HepG2 (cell line): ENCODE results near the gene IGF2BP1. TPM values are rescaled to one million over a fixed set of nuclear protein-coding genes. Genes with fewer than 3 reads are reported as not detected.

Source experiments
- FOXA1 ChIP-seq, 2 experiments: fragments of 450-650 bp in 1 of 2; sonication (generic) in 1 of 2; formaldehyde crosslinking in 1 of 2; IDR thresholded peaks; 2 replicates each; pipeline versions ENCODE4 v1.4.0 to v1.6.1; 2016 to 2020; ENCODE audit warnings: missing genetic modification reagents in 1 of 2
- HOXD1 ChIP-seq: sonication (generic); formaldehyde crosslinking; IDR thresholded peaks from 2 replicates; pipeline ENCODE4 v1.5.0; 2020; ENCODE audit warnings: missing genetic modification reagents
- KAT2B ChIP-seq: fragments of 150-350 bp; IDR thresholded peaks from 2 replicates; pipeline ENCODE4 v1.6.1; 2014; ENCODE audit warnings: low read depth, low read length, borderline replicate concordance
- MED1 ChIP-seq: sonication (generic); formaldehyde crosslinking; IDR thresholded peaks from 2 replicates; pipeline ENCODE4 v1.4.0; 2020; ENCODE audit warnings: missing genetic modification reagents
- NFE2L2 ChIP-seq: fragments of 150-350 bp; IDR thresholded peaks from 2 replicates; pipeline ENCODE4 v1.6.1; 2014; ENCODE audit warnings: low read length
- NR2F1 ChIP-seq, 2 experiments: fragments of 450-650 bp in 1 of 2; formaldehyde crosslinking in 1 of 2; IDR thresholded peaks; 2 replicates each; pipeline versions ENCODE4 v1.5.0 to v1.6.1; 2016 to 2020; ENCODE audit warnings: mild to moderate bottlenecking in 1 of 2, missing compliant biosample characterization in 1 of 2, missing genetic modification reagents in 1 of 2, moderate library complexity in 1 of 2
- RBM39 ChIP-seq: fragments of 200-400 bp; formaldehyde crosslinking; IDR thresholded peaks from one replicate; pipeline ENCODE4 v1.6.1; 2018; ENCODE audit warnings: antibody characterized with exemption, mild to moderate bottlenecking, low read depth, low read length; ENCODE audit not compliant: poor library complexity, severe bottlenecking
- TAF1 ChIP-seq: sonication (generic); formaldehyde crosslinking; IDR thresholded peaks from 2 replicates; pipeline ENCODE4 v1.4.0; 2020; ENCODE audit warnings: missing genetic modification reagents
- ZBTB33 ChIP-seq: sonication (generic); formaldehyde crosslinking; IDR thresholded peaks from 2 replicates; pipeline ENCODE4 v1.4.0; 2020; ENCODE audit warnings: missing genetic modification reagents
- ZC3H4 ChIP-seq: sonication (generic); formaldehyde crosslinking; IDR thresholded peaks from 2 replicates; pipeline ENCODE4 v1.4.0; 2020; ENCODE audit warnings: missing genetic modification reagents, borderline replicate concordance
- ZNF329 ChIP-seq: sonication (generic); formaldehyde crosslinking; IDR thresholded peaks from 2 replicates; pipeline ENCODE4 v1.9.0; 2021; ENCODE audit warnings: low read depth, mild to moderate bottlenecking, missing genetic modification reagents
- ZNF343 ChIP-seq: sonication (generic); formaldehyde crosslinking; IDR thresholded peaks from 2 replicates; pipeline ENCODE4 v1.4.0; 2020; ENCODE audit warnings: mild to moderate bottlenecking, missing genetic modification reagents
- ZNF709 ChIP-seq: sonication (generic); formaldehyde crosslinking; IDR thresholded peaks from 2 replicates; pipeline ENCODE4 v1.5.0; 2020; ENCODE audit warnings: mild to moderate bottlenecking, missing genetic modification reagents
- polyA plus RNA-seq, 8 experiments: library from polyadenylated mRNA; depleted of rRNA in 3 of 8; stranded (reverse) in 7 of 8; unstranded in 1 of 8; fragments of >200 nt; fragmentation: Illumina TruSeq in 4 of 8; extraction: Trizol in 4 of 8; gene quantifications; 2 replicates each; pipeline versions ENCODE4 v1.2.1 to v1.2.3, GENCODE V29; 2011 to 2016; ENCODE audit warnings: low read depth in 4 of 8, missing spikeins in 1 of 8, mixed read lengths in 1 of 8; ENCODE audit not compliant: insufficient read depth in 1 of 8
- total RNA-seq, 5 experiments: library from RNA; depleted of rRNA; stranded (reverse); fragments of >200 nt; fragmentation: Illumina TruSeq; extraction: Trizol; gene quantifications; 2 replicates each; pipeline ENCODE4 v1.2.3, GENCODE V29; 2016; ENCODE audit warnings: low read depth in 1 of 5
- TF ChIP-seq, protein P1 (sequence below): sonication (generic); formaldehyde crosslinking; IDR thresholded peaks from 2 replicates; pipeline ENCODE4 v1.4.0; 2020; ENCODE audit warnings: missing genetic modification reagents, borderline replicate concordance
- TF ChIP-seq, protein P2 (sequence below): sonication (generic); formaldehyde crosslinking; IDR thresholded peaks from 2 replicates; pipeline ENCODE4 v1.8.1; 2023; ENCODE audit warnings: missing genetic modification reagents, mild to moderate bottlenecking, borderline replicate concordance
- TF ChIP-seq, protein P3 (sequence below): IDR thresholded peaks from 2 replicates; pipeline ENCODE4 v1.6.1; 2016; ENCODE audit warnings: missing biosample characterization, missing genetic modification reagents, low read depth
- TF ChIP-seq, protein P4 (sequence below): sonication (generic); formaldehyde crosslinking; IDR thresholded peaks from 2 replicates; pipeline ENCODE4 v1.4.0; 2020; ENCODE audit warnings: low read depth, missing genetic modification reagents

The IGF2BP1 gene
- total and polyA plus RNA-seq, 2 of the 13 experiments (the other 11 are each of a cell fraction or from before 2014, with no cell fraction given) = 29.7 to 75.1 TPM

DNA sequence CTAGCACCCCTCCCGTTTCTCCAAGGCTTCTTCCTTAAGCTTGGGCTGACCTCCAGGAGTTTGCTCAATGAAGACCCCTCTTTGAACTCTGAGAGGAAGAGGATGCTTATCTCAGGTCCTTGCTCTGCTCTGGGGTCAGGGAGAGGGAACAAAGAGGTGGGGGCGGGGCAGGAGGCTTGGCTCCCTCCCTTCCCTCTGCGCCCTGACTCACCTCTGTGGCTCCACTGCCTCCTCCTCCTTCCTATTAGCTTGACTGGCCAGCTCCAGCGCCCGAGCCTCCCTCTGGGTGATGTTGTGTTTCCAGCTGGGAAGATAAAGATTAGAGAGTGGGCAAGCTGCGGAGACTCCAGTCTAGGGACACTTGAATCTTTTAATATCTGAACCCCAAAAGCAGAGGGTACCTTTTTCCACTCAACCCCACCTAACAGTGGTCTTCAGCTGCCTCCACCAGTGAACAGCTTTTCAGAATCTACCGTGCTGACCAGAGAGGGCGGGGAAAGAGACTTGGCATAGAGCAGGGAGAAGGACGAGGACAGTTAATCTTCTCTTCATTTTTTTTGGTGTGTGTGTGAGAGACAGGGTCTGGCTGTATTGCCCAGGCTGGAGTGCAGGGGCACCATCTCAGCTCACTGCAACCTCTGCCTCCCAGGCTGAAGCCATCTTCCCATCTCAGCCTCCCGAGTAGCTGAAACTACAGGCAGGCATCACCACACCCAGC is 35.5 kb upstream of the IGF2BP1 start (continued):
- TF ChIP-seq RBM39 (no peak), NR2F1 (CRISPR knock-in tag; IDR thresholded peaks at IDR 0.05) (peak in 1 of 2 experiments; percentile 42; a peak in 1 of 4 replicates), NFE2L2 (no peak), ZNF343 (CRISPR knock-in tag) (0 out of 2 replicates have a peak, but pooled peaks have one; percentile 33), TAF1 (CRISPR knock-in tag) (peak; percentile 46), ZC3H4 (CRISPR knock-in tag) (no peak), FOXA1 (IDR thresholded peaks at IDR 0.05) (no peak), FOXA1 (CRISPR knock-in tag; IDR thresholded peaks at IDR 0.05) (no peak; the same call in 1 of the 2 replicates), ZBTB33 (0 out of 2 replicates have a peak, but pooled peaks have one; percentile 1), MED1 (CRISPR knock-in tag) (peak; percentile 29; the same call in 1 of the 2 replicates), HOXD1 (CRISPR knock-in tag) (peak; percentile 74; the same call in 1 of the 2 replicates), ZNF329 (CRISPR knock-in tag) (no peak), ZNF709 (CRISPR knock-in tag) (0 out of 2 replicates have a peak, but pooled peaks have one; percentile 28), KAT2B (no peak)
- TF ChIP-seq, protein P1, sequence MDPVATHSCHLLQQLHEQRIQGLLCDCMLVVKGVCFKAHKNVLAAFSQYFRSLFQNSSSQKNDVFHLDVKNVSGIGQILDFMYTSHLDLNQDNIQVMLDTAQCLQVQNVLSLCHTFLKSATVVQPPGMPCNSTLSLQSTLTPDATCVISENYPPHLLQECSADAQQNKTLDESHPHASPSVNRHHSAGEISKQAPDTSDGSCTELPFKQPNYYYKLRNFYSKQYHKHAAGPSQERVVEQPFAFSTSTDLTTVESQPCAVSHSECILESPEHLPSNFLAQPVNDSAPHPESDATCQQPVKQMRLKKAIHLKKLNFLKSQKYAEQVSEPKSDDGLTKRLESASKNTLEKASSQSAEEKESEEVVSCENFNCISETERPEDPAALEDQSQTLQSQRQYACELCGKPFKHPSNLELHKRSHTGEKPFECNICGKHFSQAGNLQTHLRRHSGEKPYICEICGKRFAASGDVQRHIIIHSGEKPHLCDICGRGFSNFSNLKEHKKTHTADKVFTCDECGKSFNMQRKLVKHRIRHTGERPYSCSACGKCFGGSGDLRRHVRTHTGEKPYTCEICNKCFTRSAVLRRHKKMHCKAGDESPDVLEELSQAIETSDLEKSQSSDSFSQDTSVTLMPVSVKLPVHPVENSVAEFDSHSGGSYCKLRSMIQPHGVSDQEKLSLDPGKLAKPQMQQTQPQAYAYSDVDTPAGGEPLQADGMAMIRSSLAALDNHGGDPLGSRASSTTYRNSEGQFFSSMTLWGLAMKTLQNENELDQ = no peak
- TF ChIP-seq, protein P2, sequence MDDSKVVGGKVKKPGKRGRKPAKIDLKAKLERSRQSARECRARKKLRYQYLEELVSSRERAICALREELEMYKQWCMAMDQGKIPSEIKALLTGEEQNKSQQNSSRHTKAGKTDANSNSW (CRISPR knock-in tag) = no peak
- TF ChIP-seq, protein P3, sequence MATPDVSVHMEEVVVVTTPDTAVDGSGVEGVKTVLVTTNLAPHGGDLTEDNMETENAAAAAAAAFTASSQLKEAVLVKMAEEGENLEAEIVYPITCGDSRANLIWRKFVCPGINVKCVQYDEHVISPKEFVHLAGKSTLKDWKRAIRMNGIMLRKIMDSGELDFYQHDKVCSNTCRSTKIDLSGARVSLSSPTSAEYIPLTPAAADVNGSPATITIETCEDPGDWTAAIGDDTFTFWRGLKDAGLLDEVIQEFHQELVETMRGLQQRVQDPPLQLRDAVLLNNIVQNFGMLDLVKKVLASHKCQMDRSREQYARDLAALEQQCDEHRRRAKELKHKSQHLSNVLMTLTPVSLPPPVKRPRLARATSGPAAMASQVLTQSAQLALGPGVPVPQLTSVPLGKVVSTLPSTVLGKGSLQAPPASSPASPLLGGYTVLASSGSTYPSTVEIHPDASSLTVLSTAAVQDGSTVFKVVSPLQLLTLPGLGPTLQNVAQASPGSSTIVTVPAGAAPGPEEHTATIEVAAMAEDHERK (CRISPR knock-in tag) = no peak
- TF ChIP-seq, protein P4, sequence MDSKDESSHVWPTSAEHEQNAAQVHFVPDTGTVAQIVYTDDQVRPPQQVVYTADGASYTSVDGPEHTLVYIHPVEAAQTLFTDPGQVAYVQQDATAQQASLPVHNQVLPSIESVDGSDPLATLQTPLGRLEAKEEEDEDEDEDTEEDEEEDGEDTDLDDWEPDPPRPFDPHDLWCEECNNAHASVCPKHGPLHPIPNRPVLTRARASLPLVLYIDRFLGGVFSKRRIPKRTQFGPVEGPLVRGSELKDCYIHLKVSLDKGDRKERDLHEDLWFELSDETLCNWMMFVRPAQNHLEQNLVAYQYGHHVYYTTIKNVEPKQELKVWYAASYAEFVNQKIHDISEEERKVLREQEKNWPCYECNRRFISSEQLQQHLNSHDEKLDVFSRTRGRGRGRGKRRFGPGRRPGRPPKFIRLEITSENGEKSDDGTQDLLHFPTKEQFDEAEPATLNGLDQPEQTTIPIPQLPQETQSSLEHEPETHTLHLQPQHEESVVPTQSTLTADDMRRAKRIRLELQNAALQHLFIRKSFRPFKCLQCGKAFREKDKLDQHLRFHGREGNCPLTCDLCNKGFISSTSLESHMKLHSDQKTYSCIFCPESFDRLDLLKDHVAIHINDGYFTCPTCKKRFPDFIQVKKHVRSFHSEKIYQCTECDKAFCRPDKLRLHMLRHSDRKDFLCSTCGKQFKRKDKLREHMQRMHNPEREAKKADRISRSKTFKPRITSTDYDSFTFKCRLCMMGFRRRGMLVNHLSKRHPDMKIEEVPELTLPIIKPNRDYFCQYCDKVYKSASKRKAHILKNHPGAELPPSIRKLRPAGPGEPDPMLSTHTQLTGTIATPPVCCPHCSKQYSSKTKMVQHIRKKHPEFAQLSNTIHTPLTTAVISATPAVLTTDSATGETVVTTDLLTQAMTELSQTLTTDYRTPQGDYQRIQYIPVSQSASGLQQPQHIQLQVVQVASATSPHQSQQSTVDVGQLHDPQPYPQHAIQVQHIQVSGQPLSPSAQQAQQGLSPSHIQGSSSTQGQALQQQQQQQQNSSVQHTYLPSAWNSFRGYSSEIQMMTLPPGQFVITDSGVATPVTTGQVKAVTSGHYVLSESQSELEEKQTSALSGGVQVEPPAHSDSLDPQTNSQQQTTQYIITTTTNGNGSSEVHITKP (CRISPR knock-in tag) = no peak
